ENCODE results near the gene ZNF761.
"Not testable (repeated sequence)": the region's sequence is repeated elsewhere in the genome, so short reads cannot be mapped to it uniquely, and the experiment has no call there.

ZNF761 gene

GRCh38 chr19:53485046-53486004, 53.5 kb downstream of the ZNF761 start:
- no peak for TF ChIP-seq BHLHE40 (IDR thresholded peaks at IDR 0.05; ENCODE audit: borderline replicate concordance)
- no peak for TF ChIP-seq CTBP1 (IDR thresholded peaks at IDR 0.05; ENCODE audit: borderline replicate concordance)
- TF ChIP-seq L3MBTL2 (conservative IDR thresholded peaks at IDR 0.05): no peak
- TF ChIP-seq, protein P1, sequence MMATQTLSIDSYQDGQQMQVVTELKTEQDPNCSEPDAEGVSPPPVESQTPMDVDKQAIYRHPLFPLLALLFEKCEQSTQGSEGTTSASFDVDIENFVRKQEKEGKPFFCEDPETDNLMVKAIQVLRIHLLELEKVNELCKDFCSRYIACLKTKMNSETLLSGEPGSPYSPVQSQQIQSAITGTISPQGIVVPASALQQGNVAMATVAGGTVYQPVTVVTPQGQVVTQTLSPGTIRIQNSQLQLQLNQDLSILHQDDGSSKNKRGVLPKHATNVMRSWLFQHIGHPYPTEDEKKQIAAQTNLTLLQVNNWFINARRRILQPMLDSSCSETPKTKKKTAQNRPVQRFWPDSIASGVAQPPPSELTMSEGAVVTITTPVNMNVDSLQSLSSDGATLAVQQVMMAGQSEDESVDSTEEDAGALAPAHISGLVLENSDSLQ (IDR thresholded peaks at IDR 0.05): no peak
- TF ChIP-seq SUZ12 (IDR thresholded peaks at IDR 0.05): no peak
- no peak for TF ChIP-seq NFRKB (IDR thresholded peaks at IDR 0.05)
- TF ChIP-seq ELF4 (IDR thresholded peaks at IDR 0.05): no peak
- TF ChIP-seq FOXA1 (IDR thresholded peaks at IDR 0.05): no peak
- no peak for TF ChIP-seq LEF1 (IDR thresholded peaks at IDR 0.05; ENCODE audit: borderline replicate concordance)
- no peak for TF ChIP-seq SP1 (IDR thresholded peaks at IDR 0.05)
- no peak for TF ChIP-seq FOXK2 (IDR thresholded peaks at IDR 0.05)
- TF ChIP-seq ARNT (IDR thresholded peaks at IDR 0.05): no peak
- no peak for TF ChIP-seq HDGF (IDR thresholded peaks at IDR 0.05; ENCODE audit: borderline replicate concordance)
- CTCF ChIA-PET: interaction anchor here (0.6 kb wide), 1 partner anchor 326 kb away, joined by 3 read pairs; no protein-coding TSS in a partner anchor
- POLR2A ChIA-PET: no interaction called here

GRCh38 chr19:53492153-53492552, 60.4 kb downstream of the ZNF761 start:
- ChIA-PET POLR2A (no interaction called here), CTCF (no interaction called here)
- TF ChIP-seq SUZ12 (IDR thresholded peaks at IDR 0.05) (no peak), SP1 (IDR thresholded peaks at IDR 0.05) (no peak), BHLHE40 (IDR thresholded peaks at IDR 0.05; ENCODE audit: borderline replicate concordance) (no peak), ARNT (IDR thresholded peaks at IDR 0.05) (no peak), FOXK2 (IDR thresholded peaks at IDR 0.05) (no peak), CTBP1 (IDR thresholded peaks at IDR 0.05; ENCODE audit: borderline replicate concordance) (no peak), ELF4 (IDR thresholded peaks at IDR 0.05) (no peak), NFRKB (IDR thresholded peaks at IDR 0.05) (no peak), L3MBTL2 (conservative IDR thresholded peaks at IDR 0.05) (no peak), TARDBP (IDR thresholded peaks at IDR 0.05) (no peak), FOXA1 (IDR thresholded peaks at IDR 0.05) (no peak), HDGF (IDR thresholded peaks at IDR 0.05; ENCODE audit: borderline replicate concordance) (no peak), FOXM1 (IDR thresholded peaks at IDR 0.05; ENCODE audit: borderline replicate concordance) (no peak)
- TF ChIP-seq, protein P1 (IDR thresholded peaks at IDR 0.05): no peak
- DNase-seq (ENCODE audit: extremely low spot score): no peak

More at GRCh38 chr19:53485046-53486004, 53.5 kb downstream of the ZNF761 start:
- no peak for DNase-seq (ENCODE audit: extremely low spot score)

- CTCF ChIA-PET; DNase-seq (ENCODE audit: extremely low spot score); POLR2A ChIA-PET: not testable (repeated sequence)
Observed at GRCh38 chr19:53497311-53498023, 65.7 kb downstream of the ZNF761 start.

DNA sequence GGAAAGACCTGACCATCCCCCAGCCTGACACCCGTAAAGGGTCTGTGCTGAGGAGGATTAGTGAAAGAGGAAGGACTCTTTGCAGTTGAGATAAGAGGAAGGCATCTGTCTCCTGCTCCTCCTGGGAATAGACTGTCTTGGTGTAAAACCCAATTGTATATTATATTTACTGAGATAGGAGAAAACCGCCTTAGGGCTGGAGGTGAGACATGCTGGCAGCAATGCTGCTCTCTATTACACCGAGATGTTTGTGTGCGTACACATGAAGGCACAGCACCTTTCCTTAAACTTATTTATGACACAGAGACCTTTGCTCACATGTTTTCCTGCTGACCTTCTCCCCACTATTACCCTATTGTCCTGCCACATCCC, 66.2 kb downstream of the ZNF761 start:
- CTCF ChIA-PET; POLR2A ChIA-PET; DNase-seq (ENCODE audit: extremely low spot score): not testable (repeated sequence)

DNA sequence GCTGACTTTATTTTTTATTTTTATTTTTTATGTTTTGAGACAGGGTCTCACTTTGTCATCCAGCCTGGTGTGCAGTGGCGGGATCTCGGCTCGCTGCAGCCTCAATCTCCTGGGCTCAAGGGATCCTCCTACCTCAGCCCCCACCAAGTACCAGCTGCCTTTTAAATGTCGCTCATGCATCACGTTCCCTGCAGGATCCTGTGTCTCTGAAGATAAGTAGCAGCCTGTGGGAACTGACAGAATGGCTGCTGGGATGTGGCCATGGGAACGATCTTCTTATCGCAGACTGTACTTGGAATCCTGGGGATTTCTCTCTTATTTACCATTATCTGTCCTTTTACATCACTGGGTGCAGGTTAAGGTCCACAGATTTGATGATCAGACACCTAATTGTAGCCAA, 71.4 kb downstream of the ZNF761 start:
- DNase-seq (ENCODE audit: extremely low spot score); POLR2A ChIA-PET: not testable (repeated sequence)
- CTCF ChIA-PET: interaction anchor here (0.6 kb wide), 1 partner anchor 106 kb away, joined by 3 read pairs; no protein-coding TSS in a partner anchor

- POLR2A ChIA-PET: not testable (repeated sequence)
Observed at GRCh38 chr19:53503671-53504364, 72.0 kb downstream of the ZNF761 start.

DNA sequence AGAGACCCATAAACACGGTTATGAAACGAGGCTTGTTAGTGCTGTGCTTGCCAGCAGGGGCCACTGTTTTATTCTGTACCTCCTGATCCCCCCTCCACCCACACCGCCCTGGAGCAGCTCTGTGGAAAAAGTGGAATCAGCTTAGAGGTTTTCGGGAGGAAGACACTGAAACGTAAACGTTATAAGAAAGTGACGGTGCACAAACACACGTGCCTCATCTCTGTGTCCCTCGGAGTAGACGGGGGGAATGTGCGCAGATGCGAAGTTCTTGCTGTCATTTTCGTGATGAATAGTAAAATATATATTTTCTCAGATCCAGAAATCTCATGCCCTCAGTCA, 72.5 kb downstream of the ZNF761 start:
- DNase-seq (ENCODE audit: extremely low spot score); CTCF ChIA-PET; POLR2A ChIA-PET: not testable (repeated sequence)

More at GRCh38 chr19:53503671-53504364, 72.0 kb downstream of the ZNF761 start:
- CTCF ChIA-PET; DNase-seq (ENCODE audit: extremely low spot score): not testable (repeated sequence)

DNA sequence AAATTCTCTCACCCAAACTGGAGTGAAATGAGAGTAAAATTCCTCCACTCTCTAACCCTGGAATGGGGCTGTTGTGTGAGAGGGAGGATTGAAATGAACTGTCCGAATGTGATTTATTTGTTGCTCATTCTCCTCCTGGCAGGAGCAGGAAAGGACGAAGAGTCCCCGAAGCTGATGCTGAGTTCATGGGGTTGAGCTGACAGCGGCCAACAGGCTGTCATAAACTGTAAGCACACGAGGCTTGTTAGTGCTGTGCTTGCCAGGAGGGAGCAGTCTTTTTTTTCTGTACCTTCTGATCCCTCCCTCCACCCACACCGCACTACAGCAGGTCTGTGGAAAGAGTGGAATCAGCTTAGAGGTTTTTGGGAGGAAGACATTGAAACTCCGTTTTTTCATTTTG, 73.1 kb downstream of the ZNF761 start:
- ChIA-PET POLR2A (no interaction called here), CTCF (no interaction called here)
- TF ChIP-seq SP1 (IDR thresholded peaks at IDR 0.05) (no peak), L3MBTL2 (conservative IDR thresholded peaks at IDR 0.05) (no peak), ARNT (IDR thresholded peaks at IDR 0.05) (no peak), FOXK2 (IDR thresholded peaks at IDR 0.05) (no peak), ZNF384 (IDR thresholded peaks at IDR 0.05) (no peak), CTBP1 (IDR thresholded peaks at IDR 0.05; ENCODE audit: borderline replicate concordance) (no peak), FOXM1 (IDR thresholded peaks at IDR 0.05; ENCODE audit: borderline replicate concordance) (no peak), SUZ12 (IDR thresholded peaks at IDR 0.05) (no peak), FOXA1 (IDR thresholded peaks at IDR 0.05) (no peak), LEF1 (IDR thresholded peaks at IDR 0.05; ENCODE audit: borderline replicate concordance) (no peak), BHLHE40 (IDR thresholded peaks at IDR 0.05; ENCODE audit: borderline replicate concordance) (no peak), ELF4 (IDR thresholded peaks at IDR 0.05) (no peak), HDGF (IDR thresholded peaks at IDR 0.05; ENCODE audit: borderline replicate concordance) (no peak), TARDBP (IDR thresholded peaks at IDR 0.05) (no peak), NFRKB (IDR thresholded peaks at IDR 0.05) (no peak)
- TF ChIP-seq, protein P1 (IDR thresholded peaks at IDR 0.05): no peak
- DNase-seq (ENCODE audit: extremely low spot score): no peak
